Activated CD8-positive, alpha-beta memory T cell treated with anti-CD3 and anti-CD28 coated beads, Interleukin-2, amount 50 U/mL, for 48 hours (primary cell): ENCODE results near the gene GRM1.

ENCODE experiments used
- DNase-seq: peaks from one replicate; pipeline ENCODE4 v3.0.0-alpha.2; 2020

Gene GRM1

DNA sequence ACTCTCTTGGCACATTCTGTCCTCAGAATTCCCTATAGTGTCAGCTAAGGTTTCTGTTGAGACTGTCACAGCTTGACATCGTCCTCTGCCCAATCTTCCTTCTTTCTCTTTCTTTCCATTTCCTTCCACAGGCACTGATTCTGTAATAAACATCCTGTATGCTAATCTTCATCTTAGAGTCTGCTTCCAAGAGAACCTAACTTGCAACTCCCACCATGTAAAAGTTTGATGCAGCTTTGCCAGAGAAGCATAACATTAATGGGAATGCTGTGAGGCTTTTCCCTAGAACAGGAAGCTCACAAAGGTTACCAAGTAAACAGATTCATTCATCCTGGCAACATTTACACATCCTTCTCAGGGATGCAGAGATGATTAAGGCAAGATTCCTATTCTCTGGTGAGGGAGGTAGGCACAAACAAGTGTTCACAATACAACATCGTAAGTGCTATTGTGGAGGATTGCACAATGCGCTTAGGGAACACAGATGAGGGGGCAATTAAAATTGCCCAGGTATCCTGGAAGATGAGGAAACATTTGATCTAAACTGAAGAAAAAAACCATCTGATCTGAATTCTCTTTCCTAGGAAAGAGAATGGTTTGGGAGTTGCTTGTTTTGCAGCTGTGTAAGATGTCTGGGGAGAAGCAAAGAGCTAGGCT is 74.7 kb downstream of the GRM1 start:
- DNase-seq: no peak

DNA sequence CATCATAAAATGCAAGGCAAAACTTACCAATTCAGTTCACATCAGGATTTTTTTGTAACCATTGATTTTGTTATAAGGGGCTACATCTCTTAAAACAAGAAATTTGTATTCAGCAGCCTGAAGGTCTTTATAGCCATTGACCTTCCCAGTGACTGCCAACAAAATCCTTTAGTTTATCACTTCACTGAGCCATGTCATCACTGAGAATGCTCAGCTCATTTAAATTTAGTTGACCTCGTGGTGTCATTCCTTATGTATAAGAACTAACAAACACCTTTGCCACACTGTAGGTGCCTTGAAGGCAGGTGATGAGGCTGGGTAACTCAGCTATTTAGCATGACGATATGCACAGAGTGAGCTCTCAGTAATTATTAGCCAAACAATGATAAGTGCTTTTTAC is 77.7 kb downstream of the GRM1 start:
- no peak for DNase-seq

DNA sequence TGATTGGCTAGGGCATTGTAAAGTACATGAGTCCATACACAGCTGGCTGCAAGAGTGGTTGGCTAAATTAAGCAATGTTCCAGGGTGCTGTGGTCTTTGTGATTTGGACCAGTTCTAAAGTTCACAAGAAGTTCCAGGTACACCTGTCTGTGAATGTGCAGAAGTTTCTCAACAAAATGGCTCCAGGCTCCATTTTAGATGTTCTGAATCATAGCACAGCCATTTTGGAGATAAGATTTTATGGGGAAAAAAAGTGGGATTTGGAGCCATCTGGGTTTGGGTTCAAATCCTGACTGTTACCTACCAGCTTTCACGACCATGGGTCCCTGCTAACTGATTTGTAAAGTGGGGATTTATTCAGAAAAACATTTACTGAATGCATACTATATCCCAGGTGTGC is 82.1 kb downstream of the GRM1 start:
- no peak for DNase-seq

DNA sequence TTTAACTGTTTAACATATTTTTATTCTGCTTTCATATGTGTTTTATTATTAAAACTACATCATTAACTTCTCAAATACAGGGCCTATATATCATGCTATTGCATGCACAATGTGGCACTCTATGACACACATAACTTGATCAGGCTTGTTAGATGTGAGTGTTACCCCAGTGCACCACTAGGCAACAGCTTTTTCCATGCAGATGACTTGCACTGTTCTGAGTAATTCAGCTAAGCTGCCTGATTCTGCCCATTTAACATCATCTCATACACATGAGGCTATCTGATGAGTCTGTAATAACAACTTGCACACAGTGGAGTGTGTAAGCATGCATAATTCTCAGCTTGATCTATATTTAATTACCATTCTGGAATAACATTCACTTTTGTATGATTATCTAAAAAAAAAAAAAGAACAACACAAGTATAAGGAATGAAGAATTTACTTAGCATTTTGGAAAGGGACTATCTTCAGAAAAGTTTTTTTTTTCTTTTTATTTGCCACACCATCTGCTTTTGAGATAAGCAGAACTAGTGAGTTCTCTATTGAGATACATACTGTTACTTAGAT is 83.1 kb downstream of the GRM1 start:
- no peak for DNase-seq

DNA sequence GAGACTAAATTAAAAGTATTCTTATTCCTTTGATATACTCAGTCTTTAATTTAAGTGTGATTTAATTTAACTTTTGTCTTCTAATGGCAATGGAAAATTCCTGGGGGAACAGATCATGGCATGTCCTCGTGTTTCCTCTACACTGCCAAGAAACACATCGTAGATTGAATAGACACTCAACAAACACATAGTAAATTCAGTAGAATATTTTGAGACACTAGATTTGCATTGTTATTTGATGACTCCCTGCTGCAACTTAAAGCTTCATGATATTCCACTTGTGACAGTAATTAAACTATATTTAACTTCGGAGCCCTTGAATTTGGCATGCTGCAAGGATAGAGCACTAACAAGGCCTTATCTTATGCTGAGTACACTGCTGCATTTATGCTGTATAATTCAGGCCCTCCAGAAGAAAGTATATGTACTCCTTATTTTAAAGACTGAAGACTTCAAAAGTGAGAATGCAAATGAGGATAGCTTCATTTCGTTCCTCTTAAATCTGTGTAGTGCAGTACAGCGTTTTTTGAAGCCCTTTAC is 84.3 kb downstream of the GRM1 start:
- DNase-seq: no peak

DNA sequence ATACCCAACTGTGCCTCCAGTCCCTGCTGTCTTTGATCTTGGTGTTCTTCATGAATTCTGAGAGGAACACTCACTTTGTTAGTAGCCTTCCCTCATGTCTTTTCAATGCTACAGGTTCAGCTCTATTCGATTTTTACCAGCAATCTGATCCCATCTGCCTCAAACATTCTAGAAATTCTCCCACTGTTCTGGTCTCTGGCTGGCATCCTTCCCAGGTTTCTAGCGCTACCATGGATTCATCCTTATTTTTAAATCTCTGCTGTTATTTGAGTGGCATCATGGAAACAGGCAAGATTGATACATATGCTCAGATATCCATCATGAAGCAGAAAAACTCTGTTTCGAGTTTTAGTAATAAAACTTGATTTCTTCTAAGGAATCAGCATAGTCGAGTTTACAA is 94.8 kb downstream of the GRM1 start:
- DNase-seq: no peak

DNA sequence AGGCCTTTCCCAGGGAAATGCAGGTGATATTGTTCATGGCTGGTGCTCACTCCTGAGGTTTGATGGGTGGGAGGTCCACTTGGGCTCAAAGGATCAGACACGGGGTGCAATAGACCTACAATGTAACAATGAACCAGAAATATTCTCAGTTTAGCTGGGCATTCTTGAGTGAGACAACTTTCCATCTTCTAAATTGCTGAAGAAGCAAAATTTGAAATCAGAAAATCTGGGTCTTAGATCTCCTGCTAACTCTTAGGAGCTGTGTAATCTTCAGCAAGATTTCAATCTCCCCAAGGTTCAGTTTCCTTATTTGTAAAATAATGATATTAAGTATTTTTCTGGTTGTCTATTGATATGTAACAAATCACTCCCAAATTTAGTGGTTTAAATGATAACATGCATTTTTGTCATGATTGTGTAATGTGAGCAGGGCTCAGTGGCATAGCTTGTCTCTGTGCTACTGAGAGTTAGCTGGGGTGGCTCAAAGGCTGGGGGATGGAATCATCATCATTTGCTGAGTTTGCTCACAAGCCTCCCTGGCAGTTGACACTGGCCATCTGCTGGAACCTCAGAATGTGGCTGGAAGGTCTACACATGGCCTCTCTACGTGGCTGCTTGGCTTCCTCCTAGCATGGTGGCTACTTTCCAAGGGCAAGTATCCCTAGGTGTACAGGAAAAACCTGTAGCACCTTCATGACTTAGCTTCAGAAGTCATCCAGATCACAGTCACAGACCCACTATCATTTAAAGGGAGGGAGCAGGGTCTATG is 98.8 kb downstream of the GRM1 start:
- no peak for DNase-seq

DNA sequence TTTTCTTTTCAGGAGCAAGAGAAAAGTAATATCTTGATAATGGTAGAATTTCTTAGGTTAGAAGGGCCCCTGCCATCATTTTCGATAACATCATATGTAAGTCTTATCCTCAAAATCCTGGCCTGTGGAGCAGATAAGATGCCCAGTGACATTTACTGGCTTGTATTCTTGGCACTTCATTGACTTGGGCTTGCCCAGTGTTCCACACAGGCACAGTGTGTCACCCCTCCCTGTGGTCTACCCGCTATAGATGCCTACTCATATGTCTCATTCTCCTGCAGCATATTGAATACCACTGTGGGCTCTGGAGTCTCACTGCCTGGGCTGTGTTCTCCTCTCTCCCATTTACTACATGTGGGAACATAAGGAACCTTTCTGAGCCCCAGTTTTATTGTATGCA is 105.0 kb downstream of the GRM1 start:
- DNase-seq: no peak

DNA sequence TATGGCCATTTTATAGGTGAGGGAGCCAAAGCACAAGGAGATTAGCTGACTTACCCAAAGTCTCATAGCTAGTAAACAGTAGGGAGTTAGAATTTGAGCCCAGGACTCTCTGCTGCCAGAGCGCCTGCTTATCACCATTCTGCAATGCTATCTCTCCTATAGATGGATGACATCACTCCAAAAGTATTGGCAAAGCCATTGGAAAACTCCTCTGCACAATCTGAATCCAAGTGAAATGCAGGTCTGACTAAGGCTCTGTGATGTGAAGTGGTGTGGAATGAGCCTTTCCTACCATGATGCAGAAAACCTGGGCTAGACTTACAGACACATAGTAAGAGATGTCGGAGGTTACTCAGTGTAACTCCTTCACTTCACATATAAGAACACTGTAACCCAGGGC is 106.3 kb downstream of the GRM1 start:
- no peak for DNase-seq

DNA sequence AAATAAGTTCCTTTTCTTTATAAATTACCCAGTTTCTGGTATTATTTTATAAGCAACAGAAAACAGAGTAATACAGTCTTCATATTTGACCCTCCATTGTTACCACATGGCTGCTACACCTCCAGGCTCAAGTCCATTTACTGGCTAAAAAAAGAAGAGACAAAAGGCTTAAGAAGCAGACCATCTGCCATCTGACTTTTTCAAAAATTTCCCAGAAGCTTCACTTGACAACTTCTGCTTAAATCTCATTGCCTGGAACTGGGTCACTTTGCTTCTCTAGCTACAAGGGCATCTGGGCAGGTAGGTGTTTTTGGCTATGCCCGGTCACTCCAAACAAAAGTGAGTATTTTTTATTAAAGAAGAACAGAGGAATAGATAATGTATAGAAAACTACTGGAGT is 118.0 kb downstream of the GRM1 start:
- no peak for DNase-seq

DNA sequence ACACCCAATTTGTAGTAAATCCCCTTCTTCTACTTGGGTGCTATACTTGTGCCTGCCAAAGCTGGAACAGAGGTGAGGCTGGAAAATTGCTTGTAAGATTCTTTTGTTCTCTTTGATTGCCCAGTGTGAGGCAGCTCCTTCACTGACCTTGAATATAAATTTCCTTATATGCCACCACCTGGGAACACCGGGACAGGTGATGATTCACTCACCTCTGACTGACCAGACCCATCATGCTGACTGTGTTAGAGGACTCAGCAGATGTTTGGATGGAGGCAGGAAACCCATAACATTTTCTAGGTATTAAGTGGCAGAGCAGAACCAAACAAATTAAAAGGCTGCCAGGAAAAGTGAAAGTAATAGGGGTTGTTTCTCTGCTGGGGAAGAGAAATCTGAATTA is 120.9 kb downstream of the GRM1 start:
- DNase-seq: no peak

DNA sequence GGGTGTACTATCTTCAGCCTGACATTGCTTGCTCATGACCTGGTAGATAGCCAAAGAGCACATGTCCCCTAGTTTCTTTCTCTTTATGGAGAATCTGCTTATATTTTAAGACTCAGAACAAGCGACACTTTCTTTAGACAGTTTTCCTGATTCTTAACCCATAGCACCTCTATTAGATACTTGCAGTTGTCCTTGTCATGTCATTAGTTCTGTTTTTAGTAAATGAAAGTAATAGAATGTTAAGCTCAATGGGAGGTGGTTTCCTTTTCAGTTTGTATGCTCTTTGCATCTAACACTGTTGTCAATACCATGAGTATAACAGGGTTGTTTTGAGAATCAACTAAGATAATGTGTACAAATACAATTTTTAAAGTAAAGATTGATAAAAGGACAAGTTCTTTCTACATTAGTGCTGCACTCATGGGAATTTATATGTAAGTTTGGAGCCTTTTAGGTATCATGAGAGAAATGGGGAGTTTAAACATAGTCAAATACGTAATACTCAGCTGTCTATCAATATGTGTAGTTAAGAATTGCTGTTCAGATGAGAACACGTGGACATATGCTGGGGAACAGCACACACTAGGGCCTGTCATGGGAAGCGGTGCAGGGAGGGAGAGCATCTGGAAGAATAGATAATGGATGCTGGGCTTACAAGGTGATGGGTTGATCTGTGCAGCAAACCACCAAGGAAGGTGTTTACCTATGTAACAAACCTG is 124.3 kb downstream of the GRM1 start:
- no peak for DNase-seq

DNA sequence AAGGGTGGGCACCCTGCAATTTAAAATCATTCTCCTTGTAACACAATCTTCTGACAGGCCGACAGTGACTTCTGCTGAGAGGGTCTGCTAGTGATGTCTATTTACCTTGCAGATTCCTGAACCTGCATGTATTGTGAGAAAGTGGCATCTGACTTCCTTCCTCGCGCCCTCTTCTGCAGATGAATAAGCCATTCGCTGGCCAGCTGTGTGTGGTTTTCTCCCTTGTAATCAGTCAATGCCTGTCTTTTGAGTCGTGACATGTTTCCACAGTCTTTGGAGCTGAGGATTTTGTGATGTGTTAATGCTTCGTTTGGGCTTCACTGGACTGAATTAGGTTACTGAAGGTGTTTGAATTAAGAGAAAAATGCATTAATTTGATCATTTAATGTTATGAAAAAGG is 125.3 kb downstream of the GRM1 start:
- DNase-seq: no peak

DNA sequence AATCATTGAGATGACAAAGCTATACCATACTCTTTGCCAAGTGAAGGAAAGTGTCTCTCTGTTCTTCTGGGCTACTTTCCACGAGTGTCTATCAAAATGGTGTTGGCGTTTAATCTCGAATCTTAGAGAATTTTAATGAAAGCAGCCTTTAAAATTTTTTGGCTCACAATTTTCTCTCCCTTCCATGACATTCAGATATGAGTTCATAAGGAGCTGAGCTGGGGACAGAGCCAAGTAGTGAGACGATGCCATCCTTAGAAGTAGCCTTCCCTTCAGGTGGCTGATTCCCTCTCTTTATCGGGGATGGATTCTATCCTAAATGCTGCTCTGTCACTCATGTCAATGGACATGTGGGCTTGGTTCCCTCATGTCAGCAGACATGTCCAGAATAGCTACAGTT is 132.8 kb downstream of the GRM1 start:
- no peak for DNase-seq

DNA sequence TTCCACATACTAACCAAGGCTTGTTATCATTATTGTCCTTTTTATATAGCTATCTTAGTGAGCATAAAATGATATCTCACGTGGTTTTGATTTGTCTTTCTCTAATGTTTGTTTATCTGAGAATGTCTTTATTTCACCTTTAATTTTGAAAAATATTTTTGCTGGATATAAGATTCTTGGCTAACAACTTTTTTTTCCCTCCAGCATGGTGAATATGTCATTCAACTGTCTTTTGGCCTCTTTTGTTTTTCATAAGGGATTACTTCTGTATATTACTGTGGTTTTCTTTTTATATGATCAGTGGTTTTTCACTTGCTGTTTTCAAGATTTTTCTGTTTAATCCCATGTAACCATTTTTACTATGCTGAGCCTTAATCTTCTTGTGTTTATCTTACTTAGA is 141.0 kb downstream of the GRM1 start:
- no peak for DNase-seq

DNA sequence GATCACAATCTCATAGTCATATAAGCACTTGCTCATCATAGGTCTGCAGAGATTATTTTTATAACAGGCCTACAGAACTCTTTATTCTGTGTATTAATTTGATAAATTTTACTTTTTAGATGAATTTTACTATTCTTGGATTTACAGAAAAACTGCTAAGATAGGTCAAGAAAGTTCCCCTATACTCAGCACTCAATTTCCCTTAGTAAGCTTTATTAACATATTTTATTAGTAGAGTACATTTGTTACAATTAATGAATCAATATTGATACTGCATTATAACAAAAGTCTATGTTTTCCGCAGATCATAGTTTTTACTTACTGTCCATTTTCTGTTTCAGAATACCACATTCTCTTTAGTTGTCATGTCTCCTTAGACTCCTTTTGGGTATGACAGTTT is 148.9 kb downstream of the GRM1 start:
- DNase-seq: no peak

DNA sequence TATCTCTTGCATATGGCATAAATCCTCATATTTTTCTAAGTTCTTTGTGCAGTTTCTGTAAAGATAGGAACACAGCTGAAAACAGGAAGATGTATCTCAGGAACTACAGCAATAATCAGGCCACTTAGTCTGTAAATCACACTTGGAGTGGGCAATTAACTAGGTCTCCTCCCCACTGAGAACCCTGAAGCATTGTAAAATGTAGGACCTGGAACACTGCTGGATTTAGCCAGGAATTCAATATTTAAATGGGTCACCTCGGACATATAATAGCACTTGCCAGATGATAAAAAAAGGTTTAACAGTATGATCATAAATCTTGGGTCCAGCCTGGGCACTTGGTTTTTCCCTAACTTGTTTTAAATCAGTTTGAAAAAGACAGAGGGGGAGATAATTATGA is 155.0 kb downstream of the GRM1 start:
- no peak for DNase-seq

DNA sequence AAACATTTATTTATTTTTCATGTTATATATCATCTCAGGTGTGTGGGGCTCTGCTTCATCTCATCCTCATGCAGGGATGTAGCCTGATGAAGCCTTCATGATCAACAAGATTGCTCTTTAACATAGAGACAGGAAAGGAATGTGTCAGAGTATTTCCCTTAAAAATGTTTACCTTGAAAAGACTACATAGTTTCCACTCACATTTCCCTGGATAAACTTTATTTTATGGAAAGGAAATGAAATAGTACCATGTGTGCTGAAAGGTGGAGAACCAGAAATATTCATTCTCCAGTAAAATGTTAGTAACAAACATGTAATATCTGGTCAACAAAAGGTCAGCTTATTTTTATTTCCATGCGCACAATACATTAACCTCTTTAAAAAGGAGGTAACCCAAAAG is 155.8 kb downstream of the GRM1 start:
- no peak for DNase-seq

DNA sequence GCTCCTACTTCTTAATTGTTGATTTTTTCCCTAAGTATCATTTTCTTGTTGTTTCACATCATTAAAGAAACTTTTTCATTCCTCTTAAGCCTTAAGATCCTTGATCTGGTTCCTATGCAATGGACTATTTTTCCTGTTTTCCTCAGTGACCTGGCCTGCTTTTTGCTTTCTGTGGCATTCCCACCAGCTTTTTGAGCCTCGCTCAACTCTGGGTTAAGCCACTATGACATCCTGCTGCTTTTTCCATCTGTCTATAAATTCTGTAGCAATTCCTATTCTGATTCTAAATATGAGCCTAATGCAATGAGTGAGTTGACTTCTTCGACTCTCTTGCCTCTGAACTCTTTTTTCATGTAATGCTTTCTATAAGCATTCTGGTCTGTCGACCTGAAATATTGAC is 160.3 kb downstream of the GRM1 start:
- DNase-seq: no peak

DNA sequence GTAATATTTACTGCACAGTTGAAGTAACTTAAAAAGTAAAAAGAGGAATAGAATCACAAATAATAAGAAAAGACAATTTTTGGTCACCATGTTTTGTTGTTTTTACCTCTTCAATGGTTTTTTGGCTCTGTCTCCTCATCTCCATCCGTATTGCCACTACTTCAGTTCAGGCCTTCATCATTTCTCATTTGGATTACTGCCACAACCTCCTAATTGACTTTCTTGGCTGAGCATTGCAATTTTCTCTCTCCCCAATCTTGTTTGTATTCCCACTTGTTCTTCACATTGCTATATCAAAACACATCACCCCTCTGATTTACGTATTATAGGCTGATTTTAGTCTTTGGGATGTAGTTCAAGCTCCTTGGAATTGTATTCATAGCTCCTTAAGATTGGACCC is 161.7 kb downstream of the GRM1 start:
- no peak for DNase-seq

DNA sequence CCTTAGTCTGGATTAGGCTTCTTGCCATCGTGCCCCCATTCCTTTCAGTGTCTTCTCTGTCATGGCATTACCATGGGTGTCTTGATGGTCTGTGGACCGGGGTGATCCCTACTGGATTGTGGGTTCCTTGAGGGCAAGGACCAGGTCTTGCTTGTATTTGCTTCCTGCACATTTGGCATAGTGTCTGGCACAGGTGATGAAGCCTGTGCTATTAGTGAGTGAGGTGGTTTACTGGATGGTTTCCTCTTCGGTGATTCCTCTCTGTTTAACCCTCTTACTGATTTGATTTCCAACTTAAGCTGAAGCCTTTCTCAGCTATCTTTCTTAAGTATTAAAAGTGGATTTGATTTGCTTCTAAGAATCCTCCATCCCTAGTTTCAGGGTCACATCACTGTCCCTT is 162.3 kb downstream of the GRM1 start:
- DNase-seq: no peak

DNA sequence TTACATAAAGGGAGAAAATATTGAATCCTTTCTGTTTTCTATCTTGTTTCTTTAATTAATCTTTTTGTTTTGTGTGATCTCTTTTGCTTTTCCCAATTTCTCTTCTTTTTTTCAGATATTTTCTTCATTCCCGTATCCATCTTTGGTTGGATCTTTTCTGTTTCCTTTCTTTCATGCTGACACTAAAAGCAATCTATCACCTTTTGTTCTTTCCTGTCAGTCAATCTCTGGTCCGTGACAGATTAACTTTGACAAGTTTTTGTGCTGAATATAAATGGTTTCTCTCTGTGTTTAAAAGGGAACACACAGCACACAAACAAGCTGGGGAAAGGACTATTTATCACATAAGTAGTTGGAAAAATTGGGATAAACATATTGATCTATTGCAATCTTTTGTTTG is 162.8 kb downstream of the GRM1 start:
- DNase-seq: no peak

DNA sequence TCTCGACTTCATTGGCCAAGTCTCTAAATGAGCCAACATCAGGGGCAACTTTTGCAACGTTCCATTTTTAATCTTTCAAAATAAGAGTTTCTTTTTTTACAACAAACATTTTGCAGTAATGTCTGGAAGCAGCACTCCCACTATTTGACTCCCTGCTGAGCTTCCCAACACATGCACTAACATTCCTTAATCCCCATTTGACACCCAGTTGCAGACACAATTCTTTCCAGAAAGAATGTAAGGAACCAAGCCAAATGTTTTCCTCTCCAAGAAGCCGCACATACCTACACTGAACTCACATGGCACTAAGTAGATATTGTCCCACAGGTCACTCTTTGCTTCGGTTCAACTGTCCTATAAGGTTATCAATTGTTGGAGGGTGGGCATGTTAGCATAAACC is 165.6 kb downstream of the GRM1 start:
- DNase-seq: no peak

DNA sequence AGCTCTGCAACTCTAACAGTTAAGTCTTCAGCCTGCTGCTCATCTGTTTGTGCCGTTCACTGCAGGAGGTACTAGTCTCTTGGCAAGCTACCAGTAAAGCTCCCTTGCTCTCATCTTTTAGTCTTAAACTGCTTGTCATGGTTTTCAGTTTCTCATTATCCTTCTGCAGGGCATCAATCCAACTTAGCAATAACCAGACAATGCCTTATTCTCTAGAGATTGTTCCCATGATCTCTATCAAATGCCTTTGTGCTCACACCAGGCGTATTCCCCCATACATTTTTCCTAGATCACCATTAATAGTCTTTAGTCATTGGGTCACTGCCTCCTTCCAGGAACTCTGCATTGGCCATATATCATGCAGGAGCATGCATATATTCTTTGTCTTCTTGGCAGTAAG is 171.3 kb downstream of the GRM1 start:
- DNase-seq: no peak
